CD4-positive, alpha-beta memory T cell (primary cell): ENCODE data around the gene HTN1. TPM values are rescaled to one million over a fixed set of nuclear protein-coding genes. Genes with fewer than 3 reads are reported as not detected.

ENCODE experiments used
- CTCF ChIA-PET: fragments of 350-600 bp; sonication (Branson Sonifier 250); formaldehyde crosslinking; loops from one replicate; lab custom pipeline; 2021; ENCODE audit warnings: inconsistent platforms; ENCODE audit not compliant: partially characterized antibody; lab: Charles Lee
- POLR2A ChIA-PET: fragments of 350-600 bp; sonication (Branson Sonifier 250); formaldehyde crosslinking; loops from one replicate; lab custom pipeline; 2021; ENCODE audit not compliant: partially characterized antibody; lab: Charles Lee
- DNase-seq, 5 donors: peaks; one replicate each; pipeline versions ENCODE4 v3.0.0 to v3.0.0-alpha.2; 2020 to 2022; ENCODE audit warnings: mixed read lengths in 1 of 5
- H3K27ac ChIP-seq: one replicate; pipeline ENCODE4 v1.7.0; 2013; ENCODE audit warnings: low read depth, low read length
- H3K27me3 ChIP-seq: 2 replicates; pipeline ENCODE4 v1.7.0; 2013; ENCODE audit warnings: mild to moderate bottlenecking, low read length, moderate library complexity; ENCODE audit not compliant: insufficient read depth
- H3K36me3 ChIP-seq: 2 replicates; pipeline ENCODE4 v1.7.0; 2013; ENCODE audit warnings: mild to moderate bottlenecking, low read length, moderate library complexity; ENCODE audit not compliant: insufficient read depth
- H3K4me1 ChIP-seq: 2 replicates; pipeline ENCODE4 v1.7.0; 2013; ENCODE audit warnings: mild to moderate bottlenecking, low read length, moderate library complexity; ENCODE audit not compliant: insufficient read depth
- H3K4me3 ChIP-seq, 2 donors: one replicate each; pipeline ENCODE4 v1.7.0; 2013; ENCODE audit warnings: low read length in 2 of 2, mild to moderate bottlenecking in 1 of 2
- H3K9me3 ChIP-seq, 2 donors: one replicate each; pipeline ENCODE4 v1.7.0; 2013; ENCODE audit warnings: low read length in 2 of 2, control low read depth in 1 of 2; ENCODE audit not compliant: control insufficient read depth in 1 of 2
- H3K27ac Mint-ChIP-seq, 7 donors: one replicate each; pipeline ENCODE4 v1.8.0; 2020 to 2021; ENCODE audit warnings: mixed read lengths in 7 of 7, mild to moderate bottlenecking in 6 of 7, inconsistent platforms in 3 of 7, moderate library complexity in 3 of 7
- H3K27me3 Mint-ChIP-seq, 2 donors: one replicate each; pipeline ENCODE4 v1.8.0; 2020 to 2021; ENCODE audit warnings: mixed read lengths in 2 of 2
- H3K36me3 Mint-ChIP-seq, 2 donors: one replicate each; pipeline ENCODE4 v1.8.0; 2020 to 2021; ENCODE audit warnings: mixed read lengths in 2 of 2, inconsistent platforms in 1 of 2, mild to moderate bottlenecking in 1 of 2
- H3K4me1 Mint-ChIP-seq, 4 donors: one replicate each; pipeline ENCODE4 v1.8.0; 2020 to 2021; ENCODE audit warnings: mixed read lengths in 4 of 4, mild to moderate bottlenecking in 1 of 4
- H3K4me3 Mint-ChIP-seq, 8 donors: one replicate each; pipeline ENCODE4 v1.8.0; 2020 to 2021; ENCODE audit warnings: mixed read lengths in 8 of 8, mild to moderate bottlenecking in 7 of 8, moderate library complexity in 6 of 8, inconsistent platforms in 3 of 8
- H3K9me3 Mint-ChIP-seq, 8 donors: one replicate each; pipeline ENCODE4 v1.8.0; 2020 to 2021; ENCODE audit warnings: mixed read lengths in 8 of 8, mild to moderate bottlenecking in 5 of 8, inconsistent platforms in 3 of 8, moderate library complexity in 1 of 8
- intact Hi-C: fragments of 100-400 bp; cut with micrococcal nuclease; formaldehyde crosslinking; loops from one replicate; pipeline ENCODE4 v1.15.1; 2023
- polyA plus RNA-seq, 2 donors: library from polyadenylated mRNA; unstranded; fragments of 300-500 nt; fragmentation: Illumina TruSeq; gene quantifications; one replicate each; pipeline ENCODE4 v1.2.3, GENCODE V29; 2021
- total RNA-seq, 2 experiments: library from RNA; stranded (reverse); gene quantifications; one replicate each; pipeline ENCODE4 v1.2.3, GENCODE V29; 2021

HTN1 gene
- total and polyA plus RNA-seq, 4 experiments from 2014 or later, result not detected

DNA sequence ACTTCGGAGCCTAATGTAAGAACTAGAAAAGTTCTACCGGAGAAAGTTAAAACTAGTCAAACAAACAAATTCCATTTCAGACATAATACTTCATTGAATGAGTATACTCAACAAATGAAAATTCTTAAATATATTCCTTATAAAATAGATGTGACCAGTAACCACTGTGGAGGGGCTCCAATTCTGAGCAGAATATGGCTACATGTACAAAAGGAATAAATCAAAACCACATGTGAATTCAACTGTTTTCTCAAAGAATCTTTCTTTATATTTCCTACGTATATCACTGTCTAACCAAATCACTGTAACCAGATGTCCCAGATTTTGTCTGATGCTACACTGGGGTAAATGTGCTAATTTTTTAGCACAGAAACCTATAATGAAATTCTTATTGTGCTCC, 49.0 kb downstream of the HTN1 start:
- intact Hi-C loops, result no loop called here
- H3K9me3 Mint-ChIP-seq, result peaks cover 0 to 4% (median 0%) of the 10 kb centered on the region in 8 donors
- no peaks in the 10 kb centered on the region for H3K4me1 Mint-ChIP-seq
- POLR2A ChIA-PET, result no interaction called here
- no peak overlapping the region for H3K4me3 Mint-ChIP-seq
- Histone ChIP-seq H3K9me3 (no peaks in the 10 kb centered on the region), H3K4me3 (no peak overlapping the region), H3K27ac (no peak overlapping the region), H3K36me3 (no peaks in the 10 kb centered on the region), H3K27me3 (no peaks in the 10 kb centered on the region), H3K4me1 (no peaks in the 10 kb centered on the region)
- H3K27ac Mint-ChIP-seq, result no peak overlapping the region
- H3K27me3 Mint-ChIP-seq, result no peaks in the 10 kb centered on the region
- CTCF ChIA-PET, result no interaction called here
- no peak for DNase-seq
- no peaks in the 10 kb centered on the region for H3K36me3 Mint-ChIP-seq

Other genes starting within 250 kb of the HTN1 start
- gene SULT1E1, start 190.3 kb upstream of the HTN1 start, total RNA-seq, result not detected
- gene SULT1E1, start 190.3 kb upstream of the HTN1 start, polyA plus RNA-seq, result not detected
- gene CSN1S1, start 119.4 kb upstream of the HTN1 start, total RNA-seq, result not detected
- gene CSN1S1, start 119.4 kb upstream of the HTN1 start, polyA plus RNA-seq, result not detected
- not detected for gene CSN2, start 84.7 kb upstream of the HTN1 start, total RNA-seq
- not detected for gene CSN2, start 84.7 kb upstream of the HTN1 start, polyA plus RNA-seq
- not detected for gene STATH, start 54.5 kb upstream of the HTN1 start, total RNA-seq
- not detected for gene STATH, start 54.5 kb upstream of the HTN1 start, polyA plus RNA-seq
- gene HTN3, start 22.0 kb upstream of the HTN1 start, total RNA-seq, result not detected
- not detected for gene HTN3, start 22.0 kb upstream of the HTN1 start, polyA plus RNA-seq
- gene PRR27, start 103.8 kb downstream of the HTN1 start, total RNA-seq, result not detected
- gene PRR27, start 103.8 kb downstream of the HTN1 start, polyA plus RNA-seq, result not detected
- gene ODAM, start 145.3 kb downstream of the HTN1 start, total RNA-seq, result not detected
- gene ODAM, start 145.3 kb downstream of the HTN1 start, polyA plus RNA-seq, result not detected
- gene FDCSP, start 175.7 kb downstream of the HTN1 start, total RNA-seq, result not detected
- gene FDCSP, start 175.7 kb downstream of the HTN1 start, polyA plus RNA-seq, result not detected
- not detected for gene CSN3, start 192.2 kb downstream of the HTN1 start, total RNA-seq
- gene CSN3, start 192.2 kb downstream of the HTN1 start, polyA plus RNA-seq, result not detected